HL-60 (cell line): ENCODE measurements around the gene ENGASE.

Experiments used
- POLR2AphosphoS5 ChIP-seq: IDR thresholded peaks from 2 replicates; pipeline ENCODE4 v1.6.1; 2012; ENCODE audit warnings: low read depth
- REST ChIP-seq: IDR thresholded peaks from 2 replicates; pipeline ENCODE4 v1.6.1; 2012; ENCODE audit warnings: low read depth; ENCODE audit not compliant: insufficient replicate concordance

DNA sequence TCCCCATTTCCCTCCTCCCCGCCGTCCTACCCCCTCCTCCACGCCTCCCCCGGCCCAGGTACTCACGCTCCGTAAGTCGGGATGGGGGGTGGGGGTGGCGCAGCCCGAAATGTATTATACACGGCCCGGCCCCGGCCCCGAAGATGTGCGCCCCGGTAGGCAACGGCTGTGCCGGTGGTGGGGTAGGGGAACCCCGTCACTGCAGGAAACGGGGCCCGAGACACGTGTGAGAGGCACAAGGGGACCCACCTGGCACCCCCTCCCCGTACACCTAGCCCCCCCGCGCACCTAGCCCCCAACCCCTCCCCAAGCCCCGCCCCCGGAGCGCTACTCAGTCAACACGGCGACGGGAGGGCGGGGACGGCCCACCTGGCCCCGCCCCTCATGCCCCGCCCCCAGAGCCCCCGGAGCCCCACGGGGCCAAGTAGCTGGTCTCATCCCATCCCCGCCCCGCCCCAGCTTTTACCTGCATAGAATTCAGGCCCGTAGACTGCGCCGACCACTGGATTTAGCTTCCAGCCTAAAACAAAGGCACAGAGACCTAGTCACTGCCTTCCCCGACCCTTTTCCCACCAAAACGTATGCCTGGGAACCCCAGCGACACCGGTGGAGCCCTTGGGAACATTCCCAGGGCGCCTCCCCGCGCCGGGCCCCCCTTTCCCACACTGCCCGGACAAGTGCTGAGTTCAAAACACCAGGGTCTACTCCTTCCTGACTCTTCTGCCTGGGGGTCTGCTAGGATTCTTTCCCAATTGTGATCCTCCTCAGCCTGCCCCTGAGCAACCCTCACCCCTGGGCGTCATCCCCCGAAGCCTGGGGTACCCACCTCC is 22.8 kb downstream of the ENGASE start:
- TF ChIP-seq POLR2AphosphoS5 (no peak), REST (no peak)
